Left renal pelvis (tissue), 4 donors: ENCODE data around the gene CD244. TPM values are rescaled to one million over a fixed set of nuclear protein-coding genes. Genes with fewer than 3 reads are reported as not detected.

Experiments used
- DNase-seq, 4 donors: peaks; one replicate each; pipeline ENCODE4 v3.0.0-alpha.2; 2013; ENCODE audit warnings: low read depth in 4 of 4, low spot score in 3 of 4
- polyA plus RNA-seq, 4 donors: library from polyadenylated mRNA; unstranded; fragments of 120-200 nt; gene quantifications; one replicate each; pipeline ENCODE4 v1.2.1, GENCODE V29; 2013; ENCODE audit not compliant: insufficient read length in 4 of 4

The CD244 gene
- polyA plus RNA-seq, 4 donors = 0.07 to 0.42 (median 0.19) TPM

DNA sequence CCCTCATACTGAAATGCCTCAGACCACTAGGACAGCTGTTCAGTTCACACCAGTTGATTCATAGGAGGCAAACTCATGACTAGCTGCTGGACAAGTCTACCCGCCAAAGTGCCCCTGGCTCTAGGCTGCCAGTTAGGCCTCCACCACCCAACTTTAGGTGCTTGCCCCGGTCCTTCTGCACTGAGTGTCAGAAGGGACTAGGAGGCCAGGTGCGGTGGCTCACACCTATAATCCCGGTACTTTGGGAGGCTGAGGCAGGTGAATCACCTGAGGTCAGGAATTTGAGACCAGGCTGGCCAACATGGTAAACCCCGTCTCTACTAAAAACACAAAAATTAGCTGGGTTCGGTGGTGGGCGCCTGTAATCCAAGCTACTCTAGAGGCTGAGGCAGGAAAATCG, 47.8 kb downstream of the CD244 start:
- no peak for DNase-seq

GRCh38 chr1:160814316-160814715, 48.4 kb downstream of the CD244 start:
- DNase-seq = no peak

- DNase-seq = no peak
These were observed 49.5 kb downstream of the CD244 start for GRCh38 chr1:160813215-160813614.

- DNase-seq = no peak
These were observed 51.5 kb downstream of the CD244 start for GRCh38 chr1:160811147-160811546.

DNA sequence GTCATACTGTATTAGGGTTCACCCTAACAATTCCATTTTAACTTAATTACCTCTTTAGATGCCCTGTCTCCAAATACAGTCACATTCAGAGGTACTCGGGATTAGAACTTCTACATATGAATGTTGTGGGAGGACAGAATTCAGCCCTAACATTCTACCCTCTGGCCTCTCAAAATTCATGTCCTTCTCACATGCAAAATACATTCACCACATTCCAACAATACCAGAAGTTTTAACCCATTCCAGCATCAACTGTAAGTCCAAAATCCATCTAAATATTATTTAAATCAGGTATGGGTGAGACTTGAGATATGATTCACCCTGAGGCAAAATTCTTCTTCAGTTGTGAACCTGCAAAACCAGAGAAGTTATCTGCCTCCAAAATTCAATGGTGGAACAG, 52.2 kb downstream of the CD244 start:
- DNase-seq = no peak

DNA sequence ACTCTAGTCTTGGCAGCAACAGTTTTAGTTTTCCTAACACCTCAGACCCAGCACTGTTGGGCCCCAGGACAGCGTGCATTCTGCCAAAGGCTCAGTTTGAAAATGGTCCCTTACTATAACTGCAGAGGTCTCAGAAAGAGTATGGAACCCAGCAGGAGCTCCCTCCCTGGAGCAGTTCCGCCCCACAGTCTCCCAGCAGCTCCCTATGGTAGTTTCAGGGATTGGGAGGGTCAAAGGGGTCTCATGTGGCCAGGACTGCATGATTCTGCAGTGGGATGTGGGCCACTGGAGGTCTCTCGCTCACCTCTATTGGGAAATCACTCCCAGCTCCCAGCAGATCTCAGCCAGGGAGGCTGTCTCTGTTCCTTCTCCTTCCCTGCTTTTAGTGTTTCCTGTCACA, 54.4 kb downstream of the CD244 start:
- DNase-seq = no peak

GRCh38 chr1:160807738-160808137, 54.9 kb downstream of the CD244 start:
- no peak for DNase-seq

DNA sequence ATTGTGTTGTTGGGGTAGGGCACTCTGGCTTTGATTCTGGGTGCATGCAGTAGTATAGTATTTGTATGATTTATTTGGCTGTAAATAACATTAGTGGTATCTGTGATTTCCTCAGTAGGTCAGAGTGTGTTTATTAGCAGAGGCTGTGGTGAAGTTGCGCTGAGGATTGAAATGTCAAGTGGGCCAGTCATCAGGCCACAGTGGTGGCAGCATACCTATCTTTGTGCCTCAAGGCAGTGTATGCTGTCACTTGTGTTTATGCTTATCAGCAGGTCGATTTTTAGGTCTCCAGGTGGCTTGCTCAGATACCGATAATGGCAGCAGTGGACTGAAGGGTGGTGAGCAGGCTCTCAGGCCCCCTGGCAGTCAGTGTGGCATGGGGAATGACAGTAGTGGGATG, 55.4 kb downstream of the CD244 start:
- DNase-seq = no peak

DNA sequence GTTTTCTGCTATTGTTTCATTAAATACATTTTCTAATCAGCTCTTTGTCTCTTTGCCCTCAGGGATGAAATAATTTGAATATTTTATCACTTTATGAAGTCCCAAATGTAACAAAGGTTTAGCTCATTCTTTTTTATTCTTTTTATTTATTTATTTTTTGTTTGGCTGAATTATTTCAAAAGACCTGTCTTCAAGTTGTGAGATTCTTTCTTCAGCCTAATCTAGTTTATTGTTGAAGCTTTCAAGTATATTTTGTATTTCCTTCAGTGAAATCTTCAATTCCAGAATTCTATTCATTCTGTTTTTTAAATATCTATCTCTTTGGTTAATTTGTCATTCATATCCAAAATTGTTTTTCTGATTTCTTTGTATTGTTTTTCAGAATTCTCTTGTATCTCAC, 55.9 kb downstream of the CD244 start:
- DNase-seq = no peak

- no peak for DNase-seq
These were observed 56.5 kb downstream of the CD244 start for GRCh38 chr1:160806109-160806665.

GRCh38 chr1:160801836-160802580, 60.7 kb downstream of the CD244 start:
- DNase-seq = no peak

DNA sequence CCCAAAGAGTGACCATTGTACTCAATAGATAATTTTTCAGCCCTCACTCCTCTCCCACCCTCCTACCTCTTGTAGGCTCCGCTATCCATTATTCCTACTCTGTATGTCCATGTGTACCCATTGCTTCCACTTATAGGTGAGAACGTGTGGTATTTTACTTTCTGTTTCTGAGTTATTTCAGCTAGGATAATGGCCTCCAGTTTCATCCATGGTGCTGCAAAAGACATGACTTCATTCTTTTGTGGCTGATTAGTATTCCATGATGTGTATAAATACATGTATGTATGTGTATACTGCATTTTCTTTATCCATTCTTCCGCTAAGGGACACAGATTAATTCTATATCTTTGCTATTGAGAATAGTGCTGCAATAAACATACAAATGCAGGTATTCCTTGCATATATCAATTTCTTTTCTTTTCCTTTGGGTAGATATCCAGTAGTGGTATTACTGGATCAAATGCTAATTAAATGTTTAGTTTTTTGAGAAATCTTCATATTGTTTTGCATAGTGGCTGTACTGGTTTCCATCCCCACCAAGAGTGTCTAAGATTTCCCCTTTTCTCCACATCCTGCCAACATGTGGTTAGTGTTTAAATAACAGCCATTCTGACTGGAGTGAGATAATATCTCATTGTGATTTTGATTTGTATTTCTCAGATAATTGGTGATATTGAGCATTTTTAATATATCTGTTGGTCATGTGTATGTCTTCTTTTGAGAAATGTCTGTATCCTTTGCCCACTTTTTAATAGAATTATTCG, 61.9 kb downstream of the CD244 start:
- no peak for DNase-seq

GRCh38 chr1:160800142-160800541, 62.5 kb downstream of the CD244 start:
- no peak for DNase-seq

DNA sequence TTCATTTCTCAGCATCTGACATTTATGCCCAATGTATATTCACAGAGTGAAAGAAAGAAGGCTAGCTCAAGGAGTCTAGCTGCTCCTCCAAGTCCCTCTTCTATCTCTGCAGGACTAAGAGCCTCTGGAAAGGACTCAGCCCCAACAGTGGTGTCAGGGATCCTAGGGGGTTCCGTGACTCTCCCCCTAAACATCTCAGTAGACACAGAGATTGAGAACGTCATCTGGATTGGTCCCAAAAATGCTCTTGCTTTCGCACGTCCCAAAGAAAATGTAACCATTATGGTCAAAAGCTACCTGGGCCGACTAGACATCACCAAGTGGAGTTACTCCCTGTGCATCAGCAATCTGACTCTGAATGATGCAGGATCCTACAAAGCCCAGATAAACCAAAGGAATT, 63.0 kb downstream of the CD244 start:
- no peak for DNase-seq

DNA sequence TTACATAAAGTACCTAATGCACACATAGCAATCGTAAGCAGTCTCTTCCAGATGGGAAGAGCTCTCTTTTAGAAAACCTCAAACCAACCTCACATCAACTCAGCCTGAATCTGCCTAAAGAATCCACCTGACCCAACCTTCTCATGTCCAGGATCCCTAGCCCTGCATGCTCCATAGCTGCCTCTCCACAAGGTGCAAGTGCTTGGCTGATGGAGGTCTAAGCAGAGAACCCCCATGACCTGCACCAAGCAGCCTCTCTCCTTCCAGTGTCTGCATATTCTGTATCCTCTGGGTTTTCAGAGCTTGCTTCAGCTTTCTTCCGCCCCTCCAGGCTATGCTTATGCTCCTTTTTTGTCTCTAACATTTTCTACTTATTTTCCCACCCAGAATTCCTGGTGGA, 64.2 kb downstream of the CD244 start:
- no peak for DNase-seq

DNA sequence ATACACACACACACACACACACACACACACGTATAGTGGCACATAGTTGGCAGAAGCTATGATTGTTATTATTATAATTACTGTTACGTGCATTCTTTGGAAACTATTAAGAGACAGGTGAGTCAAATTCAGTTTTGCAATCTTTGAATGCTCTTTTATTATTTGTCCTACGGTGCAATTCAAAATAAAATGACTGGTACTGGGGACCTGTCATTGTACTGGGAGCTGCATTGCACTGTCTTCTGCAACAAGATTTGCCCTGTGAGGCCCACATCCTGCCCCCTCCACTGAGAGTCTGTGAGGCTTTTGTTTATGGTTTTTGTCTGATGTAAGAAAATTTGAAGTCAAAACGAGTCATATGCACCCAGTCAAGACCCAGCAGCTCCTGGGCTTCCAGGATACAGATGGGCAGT, 64.8 kb downstream of the CD244 start:
- no peak for DNase-seq

GRCh38 chr1:160797271-160797709, 65.4 kb downstream of the CD244 start:
- no peak for DNase-seq

- no peak for DNase-seq
These were observed 66.7 kb downstream of the CD244 start, which contains the start of gene LY9 for GRCh38 chr1:160795951-160796383. TSS of gene LY9 (plus strand) at chr1:160796174. CDS start at chr1:160796188, 14 bp downstream.

DNA sequence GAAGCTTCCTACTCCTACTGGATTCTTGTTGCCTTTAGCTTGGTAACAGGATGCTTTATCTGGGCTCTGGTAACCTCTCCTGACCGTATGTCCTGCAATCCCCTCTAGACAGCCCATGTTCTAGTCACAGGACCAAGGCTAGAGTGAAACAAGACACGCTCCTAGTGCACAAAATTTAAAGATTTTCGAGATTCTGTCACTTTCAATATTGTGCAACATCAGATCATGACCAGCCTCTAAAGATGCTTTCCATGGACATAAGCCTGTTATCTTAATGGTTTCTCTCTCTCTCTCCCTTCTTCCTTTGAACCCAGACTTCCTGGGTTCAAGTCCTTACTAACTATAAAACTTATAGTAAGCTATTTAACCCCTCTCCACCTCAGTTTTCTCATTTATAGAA, 68.3 kb downstream of the CD244 start:
- no peak for DNase-seq

GRCh38 chr1:160789702-160790611, 72.7 kb downstream of the CD244 start:
- DNase-seq = no peak
